K562 (cell line): ENCODE data around the gene KHDC1L. TPM values are rescaled to one million over a fixed set of nuclear protein-coding genes. Genes with fewer than 3 reads are reported as not detected.

Experiments used
- ATAC-seq: fragments of 200-7000 bp; cut with Tn5 transposase; 3 replicates; pipeline ENCODE4 v1.9.1; 2020; ENCODE audit warnings: moderate library complexity
- BruUV-seq: library from RNA; stranded (reverse); fragments of 400-500 nt; replicated peaks from 2 replicates; lab custom pipeline; 2021; lab: Mats Ljungman, UMichigan
- CTCF ChIA-PET: fragments of 300-600 bp; formaldehyde crosslinking; extraction: SDS; loops from one replicate; lab custom pipeline; 2021; ENCODE audit warnings: low intra/inter-chr PET ratio; lab: Yijun Ruan, JAX
- POLR2A ChIA-PET: fragments of 300-600, 350-650 bp; sonication (Branson Sonifier 250); formaldehyde crosslinking; extraction: SDS; loops from one replicate; lab custom pipeline; 2021; ENCODE audit warnings: antibody characterized with exemption, inconsistent platforms; lab: Yijun Ruan, JAX
- DNase-seq, 4 experiments: peaks; one replicate each; pipeline versions ENCODE4 v3.0.0 to v3.0.0-alpha.2; 2011 to 2018; ENCODE audit warnings: low spot score in 3 of 4, mixed read lengths in 3 of 4; ENCODE audit errors: extremely low read depth in 1 of 4
- FAIRE-seq: peaks from 2 replicates; lab custom pipeline; 2011; peaks lifted over from hg19 to GRCh38; lab: Jason Lieb, UNC
- H2AFZ ChIP-seq: 2 replicates; pipeline ENCODE4 v1.6.0; 2011; ENCODE audit warnings: low read depth, low read length, control low read depth, inconsistent platforms
- H3K27ac ChIP-seq: fragments of 200-600 bp; 3 replicates; pipeline ENCODE4 v1.8.0; 2011; ENCODE audit warnings: low read depth, mild to moderate bottlenecking, control low read depth, inconsistent platforms, low read length, moderate library complexity, mixed read lengths; ENCODE audit errors: extremely low read depth
- H3K27me3 ChIP-seq, 2 experiments: fragments of 300-600 bp in 1 of 2; 2 replicates in 1 of 2; 3 replicates in 1 of 2; pipeline versions ENCODE4 v1.6.0 to v1.8.0; 2011; ENCODE audit warnings: inconsistent platforms in 2 of 2, low read length in 2 of 2, mild to moderate bottlenecking in 1 of 2, mixed read lengths in 1 of 2, moderate library complexity in 1 of 2; ENCODE audit not compliant: control insufficient read depth in 2 of 2, insufficient read depth in 2 of 2
- H3K36me3 ChIP-seq: fragments of 300-600 bp; 3 replicates; pipeline ENCODE4 v1.8.0; 2011; ENCODE audit warnings: mild to moderate bottlenecking, low read length, inconsistent platforms; ENCODE audit not compliant: control insufficient read depth, insufficient read depth
- H3K4me1 ChIP-seq, 2 experiments: fragments of 200-600 bp in 1 of 2; replicated peaks in 1 of 2; 2 replicates in 1 of 2; 3 replicates in 1 of 2; pipeline versions ENCODE4 v1.5.1 to v1.8.0; 2011; ENCODE audit warnings: inconsistent platforms in 2 of 2, low read length in 2 of 2, mild to moderate bottlenecking in 1 of 2, mixed read lengths in 1 of 2, moderate library complexity in 1 of 2; ENCODE audit not compliant: control insufficient read depth in 2 of 2, insufficient read depth in 2 of 2
- H3K4me2 ChIP-seq: 2 replicates; pipeline ENCODE4 v1.6.1; 2011; ENCODE audit warnings: low read length, control low read depth, inconsistent platforms, mixed read lengths; ENCODE audit not compliant: insufficient read depth
- H3K4me3 ChIP-seq: fragments of 200-600 bp; sonication (generic), shearing (Covaris generic); 2 replicates; pipeline ENCODE4 v1.5.1; 2016; ENCODE audit warnings: control low read depth, inconsistent platforms
- H3K79me2 ChIP-seq: fragments of 200-600 bp; 3 replicates; pipeline ENCODE4 v1.8.0; 2011; ENCODE audit warnings: low read length, inconsistent platforms; ENCODE audit not compliant: control insufficient read depth, insufficient read depth
- H3K9ac ChIP-seq, 2 experiments: 2 replicates each; pipeline versions ENCODE4 v1.6.0 to v1.6.1; 2011; ENCODE audit warnings: low read depth in 2 of 2, low read length in 2 of 2, control low read depth in 1 of 2, inconsistent platforms in 1 of 2, mild to moderate bottlenecking in 1 of 2, mixed read lengths in 1 of 2; ENCODE audit not compliant: insufficient read depth in 1 of 2
- H3K9me1 ChIP-seq: one replicate; pipeline ENCODE4 v1.6.0; 2011; ENCODE audit warnings: inconsistent platforms, mild to moderate bottlenecking, low read length, moderate library complexity; ENCODE audit not compliant: control insufficient read depth, insufficient read depth
- H3K9me3 ChIP-seq: replicated peaks from 2 replicates; pipeline ENCODE4 v1.5.1; 2011; ENCODE audit warnings: low read depth, low read length, inconsistent platforms; ENCODE audit not compliant: control insufficient read depth, insufficient read depth
- H4K20me1 ChIP-seq: replicated peaks from 2 replicates; pipeline ENCODE4 v1.6.1; 2011; ENCODE audit warnings: low read length, inconsistent platforms, mixed read lengths; ENCODE audit not compliant: control insufficient read depth, insufficient read depth
- CCNT2 ChIP-seq: IDR thresholded peaks from 2 replicates; pipeline ENCODE4 v1.6.1; 2011; ENCODE audit warnings: borderline replicate concordance, low read depth, mild to moderate bottlenecking, moderate library complexity, mixed read lengths, low read length; ENCODE audit not compliant: insufficient read length; ENCODE audit errors: extremely low read depth
- COPS2 ChIP-seq: fragments of 450-650 bp; conservative IDR thresholded peaks from 2 replicates; pipeline ENCODE4 v1.6.1; 2016; ENCODE audit warnings: mild to moderate bottlenecking, moderate library complexity
- HDGF ChIP-seq: fragments of 450-650 bp; IDR thresholded peaks from 2 replicates; pipeline ENCODE4 v1.6.1; 2016
- RUNX1 ChIP-seq: sonication (generic); IDR thresholded peaks from 2 replicates; pipeline ENCODE4 v1.6.1; 2016; ENCODE audit warnings: antibody characterized with exemption, low read depth
- ZNF224 ChIP-seq: sonication (generic); formaldehyde crosslinking; IDR thresholded peaks from 2 replicates; pipeline ENCODE4 v1.8.0; 2022; ENCODE audit warnings: mild to moderate bottlenecking, missing genetic modification reagents
- ZNF79 ChIP-seq: fragments of 250-450 bp; sonication (Bioruptor Pico); IDR thresholded peaks from 2 replicates; pipeline ENCODE4 v1.4.0; 2020; ENCODE audit warnings: low read depth, mild to moderate bottlenecking, moderate library complexity
- WGBS: fragments of 100-300 bp; shearing (Covaris generic); methylation state at CpG from one replicate; pipeline ENCODE4 v1.1.6; 2016; ENCODE audit warnings: low coverage, mixed read lengths; ENCODE audit not compliant: insufficient coverage; ENCODE audit errors: missing lambda C conversion rate; 5-methylcytosine and 5-hydroxymethylcytosine counted together
- in situ Hi-C: fragments of 300-500 bp; cut with MboI; formaldehyde crosslinking; loops from 4 replicates; pipeline ENCODE4 v1.15.0; 2018; ENCODE audit warnings: inconsistent platforms, mixed read lengths
- intact Hi-C: fragments of 100-400 bp; cut with micrococcal nuclease; formaldehyde crosslinking; loops from 2 replicates; pipeline ENCODE4 v1.14.2; 2022
- polyA plus RNA-seq, 8 experiments: library from polyadenylated mRNA; depleted of rRNA in 4 of 8; stranded (reverse) in 5 of 8; unstranded in 3 of 8; fragments of >200 nt; fragmentation: Nextera tagmentation in 2 of 8; fragmentation: Illumina TruSeq in 1 of 8; extraction: Ambion mirVana in 2 of 8; extraction: Trizol in 1 of 8; gene quantifications; 2 replicates each; pipeline versions ENCODE4 v1.2.1 to v1.2.3, GENCODE V29; 2011 to 2014; ENCODE audit warnings: inconsistent platforms in 1 of 8, missing spikeins in 1 of 8
- total RNA-seq, 7 experiments: library from RNA; depleted of rRNA in 6 of 7; stranded (reverse); fragments of >200 nt in 6 of 7; fragmentation: Illumina TruSeq in 2 of 7; extraction: Trizol in 2 of 7; gene quantifications; 2 replicates each; pipeline versions ENCODE4 v1.2.1 to v1.2.3, GENCODE V29; 2011 to 2021; ENCODE audit warnings: low replicate concordance in 1 of 7
- TF ChIP-seq, protein P1 (sequence below), 3 experiments: fragments of 200-800 bp in 1 of 3; sonication (Bioruptor generic) in 1 of 3; sonication (generic) in 1 of 3; formaldehyde crosslinking in 1 of 3; IDR thresholded peaks; 2 replicates each; pipeline versions ENCODE4 v1.6.1 to v1.8.0; 2016 to 2022; ENCODE audit warnings: mild to moderate bottlenecking in 2 of 3, missing compliant biosample characterization in 2 of 3, missing genetic modification characterization in 2 of 3, missing genetic modification reagents in 1 of 3

The KHDC1L gene
- total and polyA plus RNA-seq, 9 of the 15 experiments (the other 6 are each of a cell fraction or from before 2014, with no cell fraction given) = 0.33 to 1.9 (median 0.54) TPM

- no peaks in the 10 kb centered on the region for H3K9me1 ChIP-seq
- ATAC-seq (no peak), DNase-seq (no peak), FAIRE-seq (no peak)
- H3K4me1 ChIP-seq = no peaks in the 10 kb centered on the region; a peak in 1 of 5 replicates
- no peak overlapping the region for H3K27ac ChIP-seq
- no peak for TF ChIP-seq ZNF224 (CRISPR knock-in tag)
- no peak for TF ChIP-seq COPS2
- TF ChIP-seq, protein P1, sequence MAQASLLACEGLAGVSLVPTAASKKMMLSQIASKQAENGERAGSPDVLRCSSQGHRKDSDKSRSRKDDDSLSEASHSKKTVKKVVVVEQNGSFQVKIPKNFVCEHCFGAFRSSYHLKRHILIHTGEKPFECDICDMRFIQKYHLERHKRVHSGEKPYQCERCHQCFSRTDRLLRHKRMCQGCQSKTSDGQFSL (CRISPR knock-in tag; IDR thresholded peaks at IDR 0.05) = no peak
- TF ChIP-seq, protein P1 (tag; IDR thresholded peaks at IDR 0.05) = no peak
- no peak for TF ChIP-seq HDGF
- TF ChIP-seq ZNF79 (CRISPR knock-in tag) = no peak
- no peak for TF ChIP-seq RUNX1
- TF ChIP-seq CCNT2 = no peak
- H3K27me3 ChIP-seq = no peaks in the 10 kb centered on the region
- 21% methylated on average over 6 of the region's 6 CpGs for WGBS
- H3K9ac ChIP-seq = no peak overlapping the region
- intact Hi-C loops (no loop called here), in situ Hi-C loops (no loop called here)
- H3K9me3 ChIP-seq = no peaks in the 10 kb centered on the region
- H2AFZ ChIP-seq = no peak overlapping the region
- H4K20me1 ChIP-seq = no peaks in the 10 kb centered on the region
- CTCF ChIA-PET = no interaction called here
- no peak overlapping the region for H3K4me3 ChIP-seq
- no peaks in the 10 kb centered on the region for H3K79me2 ChIP-seq
- no peaks in the 10 kb centered on the region for H3K36me3 ChIP-seq
- POLR2A ChIA-PET = interaction anchor here (0.7 kb wide), 1 partner anchor 786 kb away, joined by 3 read pairs; no protein-coding TSS in a partner anchor
- no TSS peak for BruUV-seq
- H3K4me2 ChIP-seq = no peak overlapping the region
Observed at GRCh38 chr6:73176057-73176456, 49.2 kb downstream of the KHDC1L start.
